ENCODE data around the gene PLAGL2.

The PLAGL2 gene

DNA sequence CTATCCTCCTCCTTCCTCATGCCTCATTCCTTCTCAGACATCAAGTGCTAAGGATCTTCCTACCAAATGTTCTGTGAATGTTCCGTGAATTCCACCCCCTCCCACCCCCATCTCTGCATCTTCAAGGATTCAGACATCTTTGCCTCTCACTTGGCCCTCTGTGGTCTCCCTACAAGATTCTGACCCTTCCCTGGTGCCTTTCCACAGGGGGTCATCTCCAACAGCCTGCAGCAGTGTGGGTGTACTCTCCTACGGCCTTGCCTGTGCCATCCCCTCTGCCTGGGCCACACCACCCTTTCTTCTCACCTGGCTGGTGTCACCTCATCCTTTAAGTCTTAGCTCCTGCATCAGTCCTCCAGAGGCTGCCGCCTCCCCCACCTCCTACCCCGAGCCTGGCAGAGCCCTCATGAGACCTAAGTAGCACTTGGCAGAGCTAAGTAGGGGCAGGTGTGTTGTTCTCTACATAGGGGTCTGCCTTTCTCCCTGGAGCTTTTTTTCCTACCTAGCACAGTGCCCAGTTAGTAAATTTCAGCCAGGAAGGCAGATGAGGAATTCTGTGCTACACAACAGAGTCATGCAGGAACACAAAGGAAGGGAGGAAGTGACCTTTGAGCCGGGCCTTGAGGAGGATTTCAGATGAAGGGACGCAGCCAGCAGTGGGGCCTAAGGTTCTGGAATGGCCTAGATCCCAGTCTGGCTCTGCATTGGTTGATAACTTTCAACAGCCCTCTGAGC, 55.0 kb downstream of the PLAGL2 start:
- DNase-seq (ENCODE audit: low spot score) = no peak

DNA sequence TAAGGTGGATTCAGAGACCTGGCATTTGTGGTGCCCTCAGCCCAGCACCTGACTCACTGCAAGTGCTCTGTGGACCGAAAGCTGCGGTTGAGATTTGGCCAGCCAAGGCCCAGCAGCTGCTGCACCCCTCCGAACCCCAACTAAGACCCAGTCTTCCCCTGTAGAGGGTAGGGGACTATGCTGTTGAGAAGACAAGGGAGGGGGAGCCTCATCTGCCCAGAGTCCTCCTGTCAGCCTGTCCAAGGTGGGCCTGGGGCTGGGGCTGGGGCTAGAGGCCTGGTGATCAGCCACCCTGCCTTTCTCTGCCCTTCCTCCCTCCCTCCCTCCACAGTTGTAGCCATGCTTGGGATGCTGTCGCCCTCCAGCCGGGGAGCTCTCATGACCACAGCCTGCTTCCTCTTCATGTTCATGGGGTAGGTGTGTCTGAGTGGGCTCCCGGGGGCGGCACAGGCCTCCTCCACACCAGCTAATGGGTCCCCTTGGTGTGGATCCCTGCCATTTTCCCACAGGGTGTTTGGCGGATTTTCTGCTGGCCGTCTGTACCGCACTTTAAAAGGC, 57.2 kb downstream of the PLAGL2 start:
- DNase-seq (ENCODE audit: low spot score) = no peak

DNA sequence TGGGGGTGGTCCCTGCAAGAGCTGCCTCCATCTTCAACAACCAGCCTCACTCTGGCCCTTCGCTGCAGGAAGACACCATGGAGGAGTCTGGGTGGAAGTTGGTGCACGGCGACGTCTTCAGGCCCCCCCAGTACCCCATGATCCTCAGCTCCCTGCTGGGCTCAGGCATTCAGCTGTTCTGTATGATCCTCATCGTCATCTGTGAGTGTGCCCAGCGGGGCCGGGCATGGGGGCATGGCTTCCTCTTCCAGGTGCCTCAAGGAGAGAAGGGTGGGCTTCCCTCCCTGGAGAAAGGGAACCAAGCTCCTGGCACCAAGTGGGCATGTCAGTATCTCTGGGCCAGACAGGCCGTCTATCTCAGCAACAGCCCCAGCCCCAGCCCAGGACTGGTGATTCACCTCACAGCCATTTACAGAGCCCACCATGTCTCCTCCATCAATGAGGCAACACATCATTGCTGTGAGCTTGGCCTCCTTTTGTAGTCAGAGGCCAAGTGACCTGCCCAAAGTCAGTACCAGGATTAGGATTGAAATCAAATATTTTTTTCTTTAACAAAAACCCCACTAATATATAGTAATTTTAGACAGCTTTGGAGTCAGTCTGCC, 57.9 kb downstream of the PLAGL2 start:
- no peak for DNase-seq (ENCODE audit: low spot score)

DNA sequence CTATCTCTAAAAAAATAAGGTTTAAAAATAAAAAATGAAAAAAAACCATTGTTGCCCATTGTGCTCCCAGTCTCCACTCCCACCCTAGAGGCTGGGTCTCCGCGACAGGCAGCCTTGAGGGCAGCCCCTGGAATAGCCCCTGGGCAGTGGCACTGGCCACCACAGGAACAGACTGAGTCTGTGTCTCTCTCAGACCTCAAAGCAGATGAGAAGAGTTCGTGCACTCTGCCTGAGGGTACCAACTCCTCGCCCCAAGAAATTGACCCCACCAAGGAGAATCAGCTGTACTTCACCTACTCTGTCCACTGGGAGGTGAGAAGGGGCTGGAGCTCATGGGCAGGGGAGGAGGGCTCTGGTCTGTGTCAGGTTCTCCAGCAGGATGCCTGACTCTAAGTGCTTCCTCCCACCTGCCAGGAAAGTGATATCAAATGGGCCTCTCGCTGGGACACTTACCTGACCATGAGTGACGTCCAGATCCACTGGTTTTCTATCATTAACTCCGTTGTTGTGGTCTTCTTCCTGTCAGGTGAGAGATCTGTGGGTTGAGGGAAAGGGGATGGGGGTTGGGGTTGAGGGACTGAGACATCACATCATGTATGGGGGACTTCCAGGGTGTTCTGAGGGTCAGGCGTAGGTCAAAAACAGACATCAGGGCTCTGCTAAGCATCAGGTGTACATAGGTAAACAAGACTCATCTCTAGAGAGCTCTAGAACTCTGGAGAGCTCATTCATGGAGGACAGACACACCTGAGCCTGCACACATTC, 62.5 kb downstream of the PLAGL2 start:
- DNase-seq (ENCODE audit: low spot score) = no peak

DNA sequence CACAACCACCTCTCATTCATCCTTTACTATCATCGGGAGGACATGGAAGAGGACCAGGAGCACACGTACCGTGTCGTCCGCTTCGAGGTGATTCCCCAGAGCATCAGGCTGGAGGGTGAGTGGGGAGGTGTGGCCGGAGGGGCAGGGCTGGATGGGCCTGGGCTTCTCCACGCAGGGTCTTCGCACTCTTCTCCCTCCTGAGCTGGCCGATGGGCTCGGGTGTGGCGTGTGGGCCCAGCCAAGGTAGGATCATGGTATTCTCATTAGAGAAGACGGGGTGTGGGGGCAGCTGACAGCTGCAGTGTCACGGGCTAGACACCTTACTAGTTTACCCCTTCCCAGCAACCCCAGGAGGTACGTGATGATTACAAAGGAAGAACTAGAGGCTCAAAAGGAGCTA, 64.6 kb downstream of the PLAGL2 start:
- DNase-seq (ENCODE audit: low spot score) = no peak

Data from hepatic stellate cell (primary cell).